Nucleus accumbens (tissue), 56 donors: Measurements from ENCODE around the gene NF2.

Experiments
- DNase-seq, 56 donors: peaks; one replicate each; lab custom pipeline; 2025; lab: John Stamatoyannopoulos, UW

The NF2 gene

GRCh38 chr22:29628996-29629902, 25.8 kb downstream of the NF2 start:
- no peak for DNase-seq

DNA sequence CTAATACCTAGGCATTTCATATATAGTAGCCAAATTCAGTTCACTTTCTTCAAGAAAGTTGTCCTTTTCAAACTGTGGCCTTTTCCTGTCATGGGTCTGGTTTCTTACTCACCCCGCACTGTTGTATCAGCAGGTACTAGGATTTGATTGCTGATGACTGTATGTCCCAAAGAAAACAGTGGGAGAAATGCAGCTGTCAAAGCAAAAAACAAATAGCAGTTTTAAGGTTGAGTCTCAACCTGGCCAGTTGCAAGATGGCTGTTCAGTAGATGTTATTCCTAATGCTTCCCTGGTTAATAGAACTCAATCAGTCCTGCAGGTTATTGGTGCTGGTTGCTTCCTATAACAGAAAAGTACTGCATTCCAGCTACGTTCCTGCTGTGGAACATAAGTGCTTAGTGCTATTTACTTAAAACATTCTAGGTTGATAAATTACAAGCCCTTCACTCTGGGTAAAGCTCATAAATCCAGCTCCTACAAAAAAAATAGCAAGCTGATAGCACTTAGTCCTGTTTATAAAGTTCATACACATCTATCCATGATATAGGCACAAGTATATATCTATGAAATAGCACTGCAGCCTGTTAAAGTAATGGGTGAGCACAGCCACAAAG, 26.6 kb downstream of the NF2 start:
- no peak for DNase-seq

DNA sequence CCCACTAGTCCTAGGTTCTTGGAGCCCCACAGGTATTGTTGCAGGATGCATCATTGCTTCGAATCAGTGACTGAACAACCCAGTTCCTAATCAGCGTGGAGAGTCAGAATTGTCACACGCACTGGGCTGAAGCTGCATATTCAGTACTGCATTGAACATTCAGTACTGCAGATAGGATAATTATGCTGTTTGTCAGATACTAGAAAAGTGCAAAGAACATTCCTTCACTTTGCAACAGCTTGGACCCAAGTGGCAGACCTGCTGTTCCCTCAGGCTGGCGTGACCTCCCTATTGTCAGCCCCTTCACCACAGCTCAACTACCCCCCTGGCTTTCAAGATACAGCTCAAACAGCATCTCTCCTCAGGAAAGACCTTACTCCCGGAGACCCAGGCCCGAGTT, 27.6 kb downstream of the NF2 start:
- DNase-seq: peak in 1 of 56 donors; percentile 14

- no peak for DNase-seq
Observed at GRCh38 chr22:29631725-29632124, 28.3 kb downstream of the NF2 start.

GRCh38 chr22:29632672-29633071, 29.2 kb downstream of the NF2 start:
- no peak for DNase-seq

DNA sequence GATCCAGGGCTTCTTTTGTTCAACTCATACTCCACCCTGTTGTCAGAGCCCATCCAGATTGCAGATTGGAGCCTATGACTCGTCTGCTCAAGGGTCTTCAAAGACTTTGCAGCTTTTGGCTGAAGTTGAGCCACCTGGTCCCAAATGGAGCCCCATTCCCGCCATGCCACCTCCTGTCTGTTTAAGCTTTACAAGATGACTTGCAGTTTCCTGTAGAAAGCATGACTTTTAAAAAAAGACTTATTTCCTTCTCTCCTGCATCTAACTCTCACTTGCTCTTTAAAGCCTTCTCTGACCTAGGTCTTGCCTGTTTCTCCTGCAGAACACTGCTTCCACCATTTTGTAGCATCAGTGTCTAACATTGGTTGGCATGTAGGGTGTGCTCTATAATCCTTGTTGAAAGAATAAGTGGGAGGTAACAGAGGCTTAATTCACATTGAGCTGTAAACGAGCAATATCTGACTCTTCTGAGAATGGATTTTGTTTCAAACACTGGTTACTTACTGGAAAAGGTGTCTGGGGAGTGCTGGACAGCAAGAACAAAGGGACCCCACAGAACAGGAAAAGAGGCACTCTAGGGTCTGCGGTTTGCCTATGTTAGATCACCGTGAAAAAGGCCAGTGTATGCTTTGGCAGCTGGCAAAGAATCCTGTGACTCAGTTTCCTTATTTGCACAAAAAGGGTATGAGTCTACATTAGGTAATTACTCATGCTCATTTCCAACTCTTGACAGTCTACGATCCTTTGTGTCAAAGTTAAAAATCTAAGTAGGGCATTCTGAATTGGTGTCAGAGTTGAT, 30.3 kb downstream of the NF2 start:
- no peak for DNase-seq

DNA sequence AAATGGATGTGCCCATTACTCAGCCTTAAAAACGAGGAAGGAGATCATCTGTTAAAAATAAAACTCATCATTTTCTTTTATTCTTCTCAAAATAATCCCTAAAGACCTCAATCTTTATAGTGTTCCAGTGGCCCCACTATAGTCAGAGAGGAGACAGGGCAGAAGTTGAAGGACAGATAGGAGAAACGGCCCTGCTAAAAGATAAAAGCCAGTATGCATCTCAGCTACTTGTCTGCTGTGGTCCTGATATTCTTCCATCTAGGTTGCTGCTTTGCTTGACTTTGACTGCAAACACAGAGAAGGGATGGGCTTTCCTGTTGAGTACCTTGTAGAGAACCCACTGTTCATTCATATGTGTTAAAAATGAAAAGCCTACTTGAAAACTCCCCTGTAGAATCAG, 31.4 kb downstream of the NF2 start:
- DNase-seq: no peak

GRCh38 chr22:29635734-29636357, 32.4 kb downstream of the NF2 start:
- DNase-seq: peak in 2 of 56 donors; percentile 6 to 10

DNA sequence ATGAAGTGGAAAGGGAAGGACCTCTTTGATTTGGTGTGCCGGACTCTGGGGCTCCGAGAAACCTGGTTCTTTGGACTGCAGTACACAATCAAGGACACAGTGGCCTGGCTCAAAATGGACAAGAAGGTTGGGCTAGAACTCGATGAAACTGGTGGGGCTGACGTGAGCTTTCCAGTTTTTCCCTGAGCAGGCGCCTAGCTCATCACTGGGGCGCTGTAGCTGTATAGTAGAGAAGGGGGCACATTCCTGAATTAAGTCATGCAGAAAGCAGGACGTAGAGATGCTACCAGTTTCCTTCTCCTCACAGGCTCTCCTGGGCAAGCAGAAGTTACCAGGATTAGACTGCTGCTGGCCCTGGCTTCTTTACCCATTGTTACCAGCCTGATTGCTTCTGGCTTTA, 33.3 kb downstream of the NF2 start:
- no peak for DNase-seq

- no peak for DNase-seq
Observed at GRCh38 chr22:29637181-29637580, 33.7 kb downstream of the NF2 start.

DNA sequence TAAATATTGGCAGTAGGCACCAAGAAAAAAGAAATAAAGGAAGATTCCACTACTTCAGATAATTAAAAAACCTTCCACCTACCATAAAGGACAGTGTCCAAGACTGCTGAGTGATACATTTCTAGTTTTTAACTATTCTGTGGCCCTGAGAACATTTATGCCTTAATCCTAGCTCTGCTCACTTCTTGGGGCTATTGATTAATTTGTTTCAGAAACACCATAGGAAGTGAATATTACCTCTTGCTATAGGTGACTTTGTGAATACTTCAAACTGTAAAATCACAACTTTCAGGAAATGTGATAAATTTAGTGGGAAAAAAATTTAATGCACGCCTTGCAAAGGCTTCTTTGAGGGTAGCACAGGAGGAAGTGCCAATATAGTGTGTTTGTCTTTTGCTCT, 35.2 kb downstream of the NF2 start:
- DNase-seq: no peak

DNA sequence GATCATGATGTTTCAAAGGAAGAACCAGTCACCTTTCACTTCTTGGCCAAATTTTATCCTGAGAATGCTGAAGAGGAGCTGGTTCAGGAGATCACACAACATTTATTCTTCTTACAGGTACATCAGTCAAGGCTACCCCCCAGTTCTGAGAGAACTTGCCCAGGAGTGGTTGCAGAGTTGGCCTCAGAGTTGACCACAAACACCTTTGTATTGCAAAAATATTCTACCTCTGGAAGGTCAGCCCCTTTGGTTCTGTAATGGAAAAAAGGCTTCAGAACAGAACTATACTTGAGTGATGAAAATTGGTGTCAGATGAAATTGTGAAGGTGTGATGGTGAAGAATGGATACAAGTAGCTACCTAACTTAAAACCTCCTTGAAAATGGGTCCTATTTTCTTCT, 35.7 kb downstream of the NF2 start:
- no peak for DNase-seq

- DNase-seq: no peak
Observed at GRCh38 chr22:29641042-29641699, 37.7 kb downstream of the NF2 start.

DNA sequence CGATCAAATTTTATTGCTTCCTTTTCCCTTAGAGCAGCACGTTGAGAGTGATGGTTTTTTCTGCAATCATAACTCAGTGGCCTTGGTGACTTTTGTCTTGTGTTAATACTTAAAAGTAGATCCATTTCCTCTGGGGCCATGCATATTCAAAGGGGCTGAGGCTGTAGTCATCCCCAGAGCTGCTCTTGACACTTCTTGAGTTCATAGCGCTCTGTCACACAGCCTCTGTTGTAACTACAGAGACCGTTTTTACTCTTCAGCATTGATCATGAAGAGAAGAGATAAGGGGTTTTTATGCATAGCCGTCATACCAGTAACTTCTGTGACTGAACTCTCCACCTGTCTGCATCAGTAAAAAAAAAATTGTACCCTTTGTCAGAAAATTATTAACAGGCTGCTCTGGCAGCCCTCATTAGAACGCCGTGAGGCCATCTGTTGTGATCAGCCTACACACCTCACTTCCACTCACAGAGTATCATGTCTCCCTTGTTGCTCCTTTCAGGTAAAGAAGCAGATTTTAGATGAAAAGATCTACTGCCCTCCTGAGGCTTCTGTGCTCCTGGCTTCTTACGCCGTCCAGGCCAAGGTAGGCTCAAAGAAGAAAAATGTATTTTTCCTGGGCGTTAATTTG, 38.4 kb downstream of the NF2 start:
- no peak for DNase-seq

- DNase-seq: no peak
Observed at GRCh38 chr22:29642694-29643093, 39.3 kb downstream of the NF2 start.

DNA sequence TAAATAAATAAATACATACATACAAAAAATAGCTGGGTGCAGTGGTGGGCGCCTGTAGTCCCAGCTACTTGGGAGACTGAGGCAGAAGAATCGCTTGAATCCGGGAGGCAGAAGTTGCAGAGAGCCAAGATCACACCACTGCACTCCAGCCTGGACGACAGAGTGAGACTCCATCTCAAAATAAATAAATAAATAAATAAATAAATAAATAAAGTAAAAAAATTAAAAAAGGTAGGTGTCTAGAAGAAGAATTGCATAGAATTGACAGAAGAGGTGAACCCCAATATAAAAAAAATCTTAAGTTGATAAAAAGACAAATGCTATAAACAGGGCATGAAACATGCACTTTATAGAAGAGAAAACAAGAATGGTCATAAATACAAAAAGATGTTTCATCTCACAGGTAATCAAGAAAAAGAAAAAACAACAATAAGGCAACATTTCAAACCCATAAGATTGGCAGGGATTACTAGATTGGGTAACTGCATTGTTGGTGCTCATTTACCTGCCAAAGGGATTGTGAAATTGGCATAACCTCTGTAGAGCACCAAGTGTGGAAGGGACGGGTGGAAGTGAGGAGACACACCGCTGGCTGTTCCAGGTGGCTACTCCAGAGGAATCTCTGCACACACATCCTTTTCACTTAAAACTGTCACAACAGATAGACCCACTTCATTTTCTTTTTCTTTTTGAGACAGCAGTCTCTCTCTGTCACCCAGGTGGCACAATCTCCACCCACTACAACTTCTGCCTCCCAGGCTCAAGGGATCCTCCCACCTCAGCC, 44.7 kb downstream of the NF2 start:
- no peak for DNase-seq

- no peak for DNase-seq
Observed at GRCh38 chr22:29650370-29650769, 46.9 kb downstream of the NF2 start.

GRCh38 chr22:29651652-29652051, 48.2 kb downstream of the NF2 start:
- no peak for DNase-seq

- no peak for DNase-seq
Observed at GRCh38 chr22:29654420-29654819, 51.0 kb downstream of the NF2 start.
